ENCODE measurements around the gene VCL.
"Not testable (repeated sequence)": the region's sequence is repeated elsewhere in the genome, so short reads cannot be mapped to it uniquely, and the experiment has no call there.

The VCL gene

GRCh38 chr10:73997787-73998622 lies at the start of gene VCL:
TSS of gene VCL (plus strand) at chr10:73998116. CDS start at chr10:73998208, 92 bp downstream.
- peak; percentile 87 to 94 for DNase-seq (ENCODE audit: low read depth in 2 of 2)

- no peak for DNase-seq (ENCODE audit: low read depth in 2 of 2)
These were observed 48.8 kb upstream of the VCL start for GRCh38 chr10:73948947-73949633.

- DNase-seq (ENCODE audit: low read depth in 2 of 2): no peak
These were observed 47.6 kb upstream of the VCL start for GRCh38 chr10:73950155-73950948.

- no peak for DNase-seq (ENCODE audit: low read depth in 2 of 2)
These were observed 44.3 kb upstream of the VCL start for GRCh38 chr10:73953665-73954064.

- no peak for DNase-seq (ENCODE audit: low read depth in 2 of 2)
These were observed 43.2 kb upstream of the VCL start for GRCh38 chr10:73954737-73955136.

GRCh38 chr10:73955719-73956118 lies 42.2 kb upstream of the VCL start:
- no peak for DNase-seq (ENCODE audit: low read depth in 2 of 2)

- DNase-seq (ENCODE audit: low read depth in 2 of 2): peak in 1 of 2 experiments; percentile 15
These were observed 41.2 kb upstream of the VCL start for GRCh38 chr10:73956476-73957359.

GRCh38 chr10:73959484-73960243 lies 38.3 kb upstream of the VCL start:
- DNase-seq (ENCODE audit: low read depth in 2 of 2): no peak

- DNase-seq (ENCODE audit: low read depth in 2 of 2): no peak
These were observed 35.5 kb upstream of the VCL start for GRCh38 chr10:73962386-73962785.

- not testable (repeated sequence) for DNase-seq (ENCODE audit: low read depth in 2 of 2)
These were observed 34.4 kb upstream of the VCL start for GRCh38 chr10:73963533-73963932.

GRCh38 chr10:73964743-73965142 lies 33.2 kb upstream of the VCL start:
- DNase-seq (ENCODE audit: low read depth in 2 of 2): no peak

GRCh38 chr10:73965267-73965889 lies 32.5 kb upstream of the VCL start:
- DNase-seq (ENCODE audit: low read depth in 2 of 2): not testable (repeated sequence)

GRCh38 chr10:73965890-73966768 lies 31.8 kb upstream of the VCL start:
- no peak for DNase-seq (ENCODE audit: low read depth in 2 of 2)

GRCh38 chr10:73967022-73967429 lies 30.9 kb upstream of the VCL start:
- DNase-seq (ENCODE audit: low read depth in 2 of 2): no peak

GRCh38 chr10:73967544-73967943 lies 30.4 kb upstream of the VCL start:
- DNase-seq (ENCODE audit: low read depth in 2 of 2): no peak

- DNase-seq (ENCODE audit: low read depth in 2 of 2): no peak
These were observed 29.8 kb upstream of the VCL start for GRCh38 chr10:73968098-73968521.

- DNase-seq (ENCODE audit: low read depth in 2 of 2): no peak
These were observed 28.6 kb upstream of the VCL start for GRCh38 chr10:73969224-73969841.

- no peak for DNase-seq (ENCODE audit: low read depth in 2 of 2)
These were observed 27.1 kb upstream of the VCL start for GRCh38 chr10:73970845-73971244.
